HUES64 (cell line): ENCODE results near the gene CD47.

Source experiments
- H3K27ac ChIP-seq: 2 replicates; pipeline ENCODE4 v1.7.0; 2013; ENCODE audit warnings: low read depth, low read length, inconsistent platforms
- H3K27me3 ChIP-seq: 2 replicates; pipeline ENCODE4 v1.6.1; 2013; ENCODE audit warnings: mild to moderate bottlenecking, low read length; ENCODE audit not compliant: insufficient read depth
- H3K36me3 ChIP-seq: 2 replicates; pipeline ENCODE4 v1.6.1; 2013; ENCODE audit warnings: mild to moderate bottlenecking, low read length; ENCODE audit not compliant: insufficient read depth
- H3K4me1 ChIP-seq: 2 replicates; pipeline ENCODE4 v1.6.1; 2013; ENCODE audit warnings: mild to moderate bottlenecking, low read length, moderate library complexity; ENCODE audit not compliant: insufficient read depth
- H3K4me3 ChIP-seq: 2 replicates; pipeline ENCODE4 v1.5.1; 2013; ENCODE audit warnings: mild to moderate bottlenecking, low read length, moderate library complexity
- H3K9ac ChIP-seq: 2 replicates; pipeline ENCODE4 v1.6.1; 2013; ENCODE audit warnings: mild to moderate bottlenecking, low read depth, low read length
- H3K9me3 ChIP-seq: 2 replicates; pipeline ENCODE4 v1.6.1; 2013; ENCODE audit warnings: low read depth, low read length; ENCODE audit not compliant: insufficient read depth
- whole genome bisulfite sequencing: fragments of 150-250, 120-280 bp; methylation state at CpG from one replicate; pipeline ENCODE4 v1.1.7; 2013; ENCODE audit warnings: missing lambda C conversion rate; 5-methylcytosine and 5-hydroxymethylcytosine counted together

CD47 gene

DNA sequence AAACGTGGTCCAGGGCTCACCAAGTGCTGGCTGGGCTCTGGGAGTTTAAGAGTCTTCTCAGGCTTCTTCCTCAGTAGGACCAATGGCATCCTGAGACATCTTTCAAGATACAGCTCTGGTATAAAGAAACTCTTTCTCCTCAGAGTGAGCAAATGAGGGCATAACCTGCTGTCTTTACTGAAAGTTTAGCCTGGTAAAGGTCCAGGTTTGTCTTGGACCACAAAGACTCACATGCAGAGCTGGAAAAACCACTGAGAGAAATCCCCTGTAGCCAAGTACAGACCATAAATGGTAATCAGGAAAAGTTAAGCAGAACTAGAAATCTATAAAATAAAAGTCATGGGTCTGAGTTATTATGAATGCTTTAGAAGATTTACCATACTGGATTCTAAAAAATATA is 23.1 kb downstream of the CD47 start:
- 64% methylated on average over 1 of the region's 1 CpG for WGBS
- Histone ChIP-seq H3K9ac (no peak overlapping the region), H3K36me3 (no peaks in the 10 kb centered on the region), H3K27me3 (no peaks in the 10 kb centered on the region), H3K9me3 (no peaks in the 10 kb centered on the region), H3K27ac (no peak overlapping the region), H3K4me1 (peaks cover 8% of the 10 kb centered on the region), H3K4me3 (no peak overlapping the region)

DNA sequence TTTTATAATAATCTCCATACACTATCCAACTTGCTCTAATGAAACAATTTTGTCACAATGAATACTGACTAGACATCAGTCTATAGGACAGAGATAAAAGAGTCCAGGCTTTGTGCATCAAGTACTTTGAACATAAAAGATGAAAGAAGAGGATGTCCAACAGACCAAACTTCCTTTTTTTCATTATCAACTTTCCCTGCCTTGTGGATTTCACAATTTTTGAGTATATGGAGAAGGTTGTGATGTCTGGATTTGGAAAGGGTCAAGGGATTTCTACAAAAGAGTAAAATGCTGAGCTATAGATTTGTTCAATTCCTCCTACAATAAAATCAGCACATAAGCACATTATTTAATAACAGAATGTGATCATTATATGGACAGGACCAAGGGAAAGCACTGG is 25.7 kb downstream of the CD47 start:
- H3K36me3 ChIP-seq: no peaks in the 10 kb centered on the region
- H3K27ac ChIP-seq: no peak overlapping the region
- H3K27me3 ChIP-seq: no peaks in the 10 kb centered on the region
- no peak overlapping the region for H3K9ac ChIP-seq
- no peak overlapping the region for H3K4me3 ChIP-seq
- H3K4me1 ChIP-seq: peaks cover 3% of the 10 kb centered on the region; the same call in 1 of the 2 replicates
- H3K9me3 ChIP-seq: no peaks in the 10 kb centered on the region

DNA sequence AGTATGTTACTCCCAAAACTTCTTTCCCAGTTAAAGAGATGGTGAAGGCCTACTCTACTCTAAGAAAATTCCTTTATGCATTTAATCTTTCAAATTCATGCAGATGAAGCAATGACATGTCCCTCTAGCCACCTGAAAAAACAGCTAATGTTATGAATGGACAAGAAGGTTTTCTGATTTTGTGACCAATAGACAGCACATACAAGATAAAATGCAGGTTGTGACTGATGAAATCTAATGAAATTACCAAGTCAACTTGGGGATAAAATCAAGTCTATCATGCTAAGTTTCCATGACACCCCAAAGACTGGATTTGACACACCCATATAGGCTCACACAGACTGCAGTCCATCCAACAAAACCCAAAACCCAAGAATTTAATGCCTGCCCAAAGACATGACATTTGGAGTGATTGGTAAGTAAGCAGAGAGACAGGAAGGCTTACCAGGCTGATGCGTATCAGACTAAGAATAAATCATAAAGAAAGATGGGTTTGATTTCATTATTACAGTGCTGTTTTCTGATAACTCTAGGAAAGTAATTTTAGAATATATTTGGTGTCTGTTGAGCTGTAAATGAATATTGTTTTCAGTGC is 26.4 kb downstream of the CD47 start:
- Histone ChIP-seq H3K4me1 (peaks cover 5% of the 10 kb centered on the region; the same call in 1 of the 2 replicates), H3K9ac (no peak overlapping the region), H3K4me3 (no peak overlapping the region), H3K36me3 (no peaks in the 10 kb centered on the region), H3K27ac (no peak overlapping the region), H3K27me3 (no peaks in the 10 kb centered on the region), H3K9me3 (no peaks in the 10 kb centered on the region)
- 100% methylated on average over 1 of the region's 1 CpG for WGBS

DNA sequence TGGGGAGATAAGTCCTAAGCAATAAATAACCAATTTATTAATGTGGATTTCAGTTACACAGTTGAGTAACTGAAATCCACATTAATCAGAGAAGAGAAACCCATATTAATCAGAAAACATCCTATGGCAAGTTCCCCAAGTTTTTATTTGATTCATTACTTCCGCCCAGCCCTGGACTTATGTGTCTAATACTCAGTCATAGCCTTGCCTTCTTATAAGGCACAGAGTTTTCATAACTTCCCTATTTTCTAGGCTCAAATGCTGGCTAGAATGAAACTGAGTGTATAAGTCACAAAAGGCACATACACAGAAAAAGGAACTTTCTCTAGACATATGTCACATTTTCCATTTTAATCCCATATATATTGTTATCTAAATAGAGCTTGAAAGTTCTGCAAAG is 28.8 kb downstream of the CD47 start:
- WGBS: 89% methylated on average over 1 of the region's 1 CpG
- H3K9me3 ChIP-seq: no peaks in the 10 kb centered on the region
- H3K9ac ChIP-seq: no peak overlapping the region
- H3K27me3 ChIP-seq: no peaks in the 10 kb centered on the region
- H3K36me3 ChIP-seq: no peaks in the 10 kb centered on the region
- peaks cover 5% of the 10 kb centered on the region; the same call in 1 of the 2 replicates for H3K4me1 ChIP-seq
- no peak overlapping the region for H3K27ac ChIP-seq
- no peak overlapping the region for H3K4me3 ChIP-seq

DNA sequence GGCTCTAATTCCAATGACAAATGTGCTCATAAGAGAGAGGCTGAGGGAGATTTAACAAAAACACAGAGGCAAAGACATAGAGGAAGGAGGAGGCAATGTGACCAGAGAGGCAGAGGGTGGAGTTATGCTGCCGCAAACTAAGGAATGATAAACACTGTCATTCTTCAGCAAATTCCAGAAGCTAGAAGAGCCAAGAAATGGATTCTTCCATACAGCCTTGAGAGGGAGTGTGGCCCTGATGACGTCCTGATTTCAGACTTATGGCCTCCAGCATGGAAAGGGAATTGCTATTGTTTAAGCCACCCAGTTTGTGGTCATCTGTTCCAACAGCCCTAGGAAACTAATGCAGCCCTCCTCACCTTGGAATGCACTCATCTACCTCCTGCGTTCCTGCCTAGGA is 30.5 kb downstream of the CD47 start:
- H3K9ac ChIP-seq: no peak overlapping the region
- peaks cover 5% of the 10 kb centered on the region; the same call in 1 of the 2 replicates for H3K4me1 ChIP-seq
- no peaks in the 10 kb centered on the region for H3K36me3 ChIP-seq
- H3K4me3 ChIP-seq: no peak overlapping the region
- no peaks in the 10 kb centered on the region for H3K27me3 ChIP-seq
- no peak overlapping the region for H3K27ac ChIP-seq
- 86% methylated on average over 3 of the region's 3 CpGs for WGBS
- H3K9me3 ChIP-seq: no peaks in the 10 kb centered on the region

DNA sequence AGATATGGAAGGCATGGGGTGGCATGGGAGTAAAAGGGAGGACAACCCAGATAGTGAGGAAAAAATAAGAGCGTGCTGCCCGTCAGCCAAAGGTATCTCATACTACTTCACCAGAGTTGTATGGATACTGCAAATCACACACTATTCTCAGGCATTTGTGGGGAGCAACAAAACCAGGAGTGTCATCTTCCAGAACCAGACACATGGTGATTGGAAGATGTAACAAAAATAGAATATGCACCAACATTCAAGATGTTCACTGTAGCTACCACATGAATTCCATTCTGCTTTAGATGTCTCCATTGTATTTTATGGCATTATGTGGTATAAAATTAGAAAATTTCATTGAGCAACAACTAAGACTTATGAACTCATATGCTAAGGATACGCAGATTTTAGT is 34.9 kb downstream of the CD47 start:
- Histone ChIP-seq H3K27me3 (no peaks in the 10 kb centered on the region), H3K4me3 (no peak overlapping the region), H3K27ac (no peak overlapping the region), H3K36me3 (no peaks in the 10 kb centered on the region), H3K4me1 (peaks cover 5% of the 10 kb centered on the region; the same call in 1 of the 2 replicates), H3K9ac (no peak overlapping the region), H3K9me3 (no peaks in the 10 kb centered on the region)
- 96% methylated on average over 2 of the region's 3 CpGs for WGBS

DNA sequence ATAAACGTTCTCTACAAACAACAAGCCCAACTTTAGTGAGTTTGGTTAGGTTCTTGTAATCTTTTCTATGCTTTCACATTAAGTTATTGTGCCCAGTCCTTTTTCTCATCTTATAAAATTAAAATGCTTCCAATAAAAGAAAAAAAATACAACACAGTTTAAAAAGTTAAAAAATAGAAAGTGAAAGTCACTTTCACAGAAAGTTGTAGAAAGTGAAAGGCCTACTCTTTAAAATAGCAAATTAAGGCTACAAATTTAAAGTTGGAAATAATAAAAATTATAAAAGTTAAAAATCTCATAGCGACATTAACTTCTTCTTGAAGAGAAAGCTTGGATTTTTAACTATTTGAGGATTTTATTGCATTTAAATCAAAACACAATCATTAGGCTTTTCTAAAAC is 35.9 kb downstream of the CD47 start:
- Histone ChIP-seq H3K27ac (no peak overlapping the region), H3K36me3 (no peaks in the 10 kb centered on the region), H3K9ac (no peak overlapping the region), H3K9me3 (no peaks in the 10 kb centered on the region), H3K27me3 (no peaks in the 10 kb centered on the region), H3K4me1 (peaks cover under 1% of the 10 kb centered on the region; the same call in 1 of the 2 replicates), H3K4me3 (no peak overlapping the region)
- no CpG with 5 or more reads among the region's 2 CpGs for WGBS

DNA sequence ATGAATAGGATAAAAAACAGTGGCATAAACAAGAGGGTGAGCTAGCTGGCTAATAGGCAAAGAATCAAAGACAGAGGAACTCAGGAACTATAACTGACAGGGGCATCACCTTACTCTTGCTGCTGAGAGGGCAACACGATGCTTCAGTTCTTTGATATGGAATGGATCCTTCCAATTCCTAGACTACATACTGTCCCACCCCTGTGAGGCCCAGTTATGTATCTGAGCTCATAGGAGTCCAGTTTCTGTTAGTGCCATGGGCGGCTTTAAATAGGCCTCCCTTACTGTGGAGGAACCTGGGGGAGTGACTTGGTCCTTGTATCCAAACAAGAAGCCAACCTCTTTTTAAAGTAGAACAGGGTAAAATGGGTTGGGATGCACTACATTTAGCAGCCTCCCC is 37.3 kb downstream of the CD47 start:
- H3K27ac ChIP-seq: no peak overlapping the region
- no peaks in the 10 kb centered on the region for H3K4me1 ChIP-seq
- no peak overlapping the region for H3K4me3 ChIP-seq
- H3K9ac ChIP-seq: no peak overlapping the region
- WGBS: 95% methylated on average over 2 of the region's 2 CpGs
- H3K36me3 ChIP-seq: no peaks in the 10 kb centered on the region
- no peaks in the 10 kb centered on the region for H3K27me3 ChIP-seq
- no peaks in the 10 kb centered on the region for H3K9me3 ChIP-seq

DNA sequence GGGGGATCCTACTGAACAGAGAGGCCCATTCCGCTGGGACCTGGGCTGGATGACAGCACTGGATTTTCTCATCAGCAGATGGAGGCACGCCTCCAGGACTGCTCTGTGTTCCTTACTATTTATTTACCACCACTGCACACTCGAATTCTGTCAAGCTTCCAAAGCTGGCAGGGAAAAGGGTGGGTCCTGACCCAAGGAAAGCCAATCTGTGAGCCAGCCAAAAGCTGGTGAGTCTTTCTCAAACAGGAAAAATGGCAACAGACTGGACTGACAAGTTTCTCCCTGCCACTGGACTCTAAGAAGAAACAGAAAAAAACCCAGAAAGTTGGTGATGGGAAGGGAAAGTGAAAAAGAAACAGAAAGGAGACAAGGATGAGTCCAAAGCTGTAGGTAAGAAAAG is 37.8 kb downstream of the CD47 start:
- Histone ChIP-seq H3K27ac (no peak overlapping the region), H3K4me3 (no peak overlapping the region), H3K27me3 (no peaks in the 10 kb centered on the region), H3K36me3 (no peaks in the 10 kb centered on the region), H3K4me1 (no peaks in the 10 kb centered on the region), H3K9ac (no peak overlapping the region), H3K9me3 (no peaks in the 10 kb centered on the region)
- 91% methylated on average over 3 of the region's 3 CpGs for WGBS

DNA sequence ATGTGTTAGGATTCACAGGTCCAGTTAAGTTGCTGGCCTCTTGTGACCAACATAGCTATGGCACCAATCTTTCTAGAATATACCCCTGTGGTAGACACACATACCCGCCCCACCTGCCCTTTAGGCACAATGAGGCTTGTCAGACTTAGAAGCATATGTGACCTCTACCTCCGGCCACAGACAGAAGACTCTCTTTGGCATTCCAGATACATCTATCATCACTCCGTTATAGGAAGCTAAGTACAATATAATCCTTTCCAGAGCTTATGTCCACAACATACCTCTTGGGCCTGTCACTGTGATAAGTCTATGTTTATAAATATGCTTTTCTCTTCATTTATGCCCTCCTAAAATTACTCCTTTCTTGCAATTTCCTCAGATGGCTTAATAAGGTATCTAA is 39.8 kb downstream of the CD47 start:
- Histone ChIP-seq H3K4me3 (no peak overlapping the region), H3K27ac (no peak overlapping the region), H3K4me1 (no peaks in the 10 kb centered on the region), H3K27me3 (no peaks in the 10 kb centered on the region), H3K36me3 (no peaks in the 10 kb centered on the region), H3K9ac (no peak overlapping the region), H3K9me3 (no peaks in the 10 kb centered on the region)
- WGBS: 97% methylated on average over 3 of the region's 3 CpGs

DNA sequence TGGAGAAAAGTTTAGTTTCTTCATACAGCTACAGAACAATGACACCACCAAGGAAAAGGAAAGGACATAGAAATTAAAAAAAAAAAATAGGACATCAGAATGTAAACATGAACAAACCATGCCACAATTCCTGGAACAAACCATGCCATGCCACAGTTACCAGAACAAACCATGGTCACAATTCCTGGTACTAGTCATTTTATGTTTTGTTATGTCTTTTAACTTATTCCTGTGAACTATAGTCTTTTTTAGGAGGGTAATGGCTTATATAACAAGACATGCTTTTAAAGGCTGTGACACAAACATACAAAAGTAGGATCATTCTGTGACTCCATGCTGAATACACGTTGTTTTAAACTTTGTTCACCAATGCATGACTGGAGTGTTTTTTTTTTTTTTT is 42.8 kb downstream of the CD47 start:
- H3K4me3 ChIP-seq: no peak overlapping the region
- no peak overlapping the region for H3K9ac ChIP-seq
- peaks cover 13% of the 10 kb centered on the region; the same call in 1 of the 2 replicates for H3K4me1 ChIP-seq
- no peaks in the 10 kb centered on the region for H3K36me3 ChIP-seq
- 89% methylated on average over 1 of the region's 1 CpG for WGBS
- no peak overlapping the region for H3K27ac ChIP-seq
- H3K9me3 ChIP-seq: no peaks in the 10 kb centered on the region
- no peaks in the 10 kb centered on the region for H3K27me3 ChIP-seq

DNA sequence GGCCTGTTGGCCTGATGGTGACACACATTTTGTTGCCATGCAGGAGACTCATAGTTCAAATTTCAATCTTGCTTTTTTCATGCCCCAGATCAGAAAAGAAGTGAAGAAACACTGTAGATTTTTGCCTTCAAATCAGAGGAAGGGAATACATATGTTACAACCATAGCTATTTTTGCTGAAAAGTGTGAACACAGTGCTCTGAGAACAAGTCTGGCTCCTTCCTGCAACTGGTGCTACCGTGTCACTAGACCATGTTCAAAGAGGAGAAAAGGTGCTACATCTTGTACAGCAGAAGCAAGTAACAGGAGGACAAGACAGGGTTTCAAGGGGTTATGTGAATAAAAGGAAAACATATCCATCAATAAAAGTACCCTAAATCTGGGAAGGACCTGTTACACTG is 44.6 kb downstream of the CD47 start:
- Histone ChIP-seq H3K4me3 (no peak overlapping the region), H3K27ac (no peak overlapping the region), H3K27me3 (no peaks in the 10 kb centered on the region), H3K36me3 (no peaks in the 10 kb centered on the region), H3K9ac (no peak overlapping the region), H3K9me3 (no peaks in the 10 kb centered on the region), H3K4me1 (peaks cover 13% of the 10 kb centered on the region; the same call in 1 of the 2 replicates)
- WGBS: 97% methylated on average over 1 of the region's 1 CpG
